ENCODE measurements around the gene PCDHGA3. TPM values are rescaled to one million over a fixed set of nuclear protein-coding genes. Genes with fewer than 3 reads are reported as not detected.
A peak's percentile ranks its signal among the peaks of the same experiment; 100 is the strongest.

PCDHGA3 gene
- polyA plus RNA-seq, 2 of the 4 experiments (the other 2 are of a cell fraction), result not detected

DNA sequence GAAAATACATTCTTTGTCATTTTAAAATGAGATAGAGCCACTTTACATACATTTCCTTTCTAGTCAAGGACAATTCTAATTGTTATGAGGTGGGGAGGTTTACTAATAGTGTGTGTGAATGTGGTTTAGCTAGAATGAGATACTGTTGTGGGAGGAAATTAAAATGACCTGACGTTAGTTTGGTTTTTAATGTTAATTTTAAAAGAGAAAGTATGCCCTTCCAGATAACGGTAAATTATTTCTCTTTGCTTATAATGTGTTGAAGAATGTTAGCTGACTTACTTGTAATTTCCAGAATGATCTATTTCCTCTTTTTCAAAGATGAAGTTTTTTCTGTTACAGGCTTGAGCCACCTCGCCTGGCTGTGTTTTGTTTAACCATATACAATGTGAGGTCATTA, 21.4 kb upstream of the PCDHGA3 start:
- ChIA-PET POLR2A (no interaction called here), CTCF (interaction anchor here (5.1 kb wide), 1 partner anchor 7 kb away, joined by 45 read pairs; the partner anchor contains the start of gene PCDHGA1)
- no peaks in the 10 kb centered on the region for H3K4me1 ChIP-seq
- H3K9me3 ChIP-seq, result peaks cover 61% of the 10 kb centered on the region
- H3K4me2 ChIP-seq, result no peak overlapping the region
- FAIRE-seq, result no peak
- no peak for DNase-seq (ENCODE audit: low read depth in 1 of 2, low spot score in 1 of 2)
- H3K4me3 ChIP-seq, result no peak overlapping the region
- no peak overlapping the region for H3K27ac ChIP-seq
- ATAC-seq, result no peak
- TF ChIP-seq HOXB5 (CRISPR knock-in tag; IDR thresholded peaks at IDR 0.05), result no peak
- no peak for TF ChIP-seq HOXB13 (CRISPR knock-in tag; IDR thresholded peaks at IDR 0.05; ENCODE audit: low read depth)
- no peak for TF ChIP-seq E2F6 (IDR thresholded peaks at IDR 0.05; ENCODE audit: borderline replicate concordance, low read depth)
- TF ChIP-seq CHD4 (IDR thresholded peaks at IDR 0.05; ENCODE audit: borderline replicate concordance), result no peak
- no peak for TF ChIP-seq FOXS1 (CRISPR knock-in tag; IDR thresholded peaks at IDR 0.05)
- no peak for TF ChIP-seq JUNB (IDR thresholded peaks at IDR 0.05)
- TF ChIP-seq ZSCAN20 (CRISPR knock-in tag; IDR thresholded peaks at IDR 0.05), result no peak
- no peak for TF ChIP-seq KDM1A (IDR thresholded peaks at IDR 0.05; ENCODE audit: low read depth)
- TF ChIP-seq POLR2AphosphoS2 (conservative IDR thresholded peaks at IDR 0.05; ENCODE audit: low read length), result no peak
- no peak for TF ChIP-seq MAFK (IDR thresholded peaks at IDR 0.05; ENCODE audit: partially characterized antibody)
- no peak for TF ChIP-seq TFCP2L1 (CRISPR knock-in tag; IDR thresholded peaks at IDR 0.05)
- WGBS (ENCODE audit: missing lambda C conversion rate), result 71% methylated on average over 3 of the region's 3 CpGs

- Histone ChIP-seq H3K4me2 (peak overlapping the region; percentile 33; the same call in 2 of the 3 replicates), H3K9me3 (peaks cover 39% of the 10 kb centered on the region), H3K4me3 (0 out of 3 replicates have a peak overlapping the region, but pooled peaks have one; percentile 14), H3K27ac (no peak overlapping the region), H3K4me1 (no peaks in the 10 kb centered on the region)
- DNase-seq (ENCODE audit: low read depth in 1 of 2, low spot score in 1 of 2) (peak in 1 of 2 experiments; percentile 51), ATAC-seq (peak in 1 of 2 experiments; percentile 75; a peak in 3 of 6 replicates), FAIRE-seq (no peak)
- TF ChIP-seq RAD21 (conservative IDR thresholded peaks at IDR 0.05 in 1 of 2, IDR thresholded peaks at IDR 0.05 in 1 of 2) (0 out of 5 replicates have a peak, but pooled peaks of 1 of the 2 experiments have one; percentile 25), RARB (CRISPR knock-in tag; IDR thresholded peaks at IDR 0.05) (no peak)
- TF ChIP-seq, protein P1, sequence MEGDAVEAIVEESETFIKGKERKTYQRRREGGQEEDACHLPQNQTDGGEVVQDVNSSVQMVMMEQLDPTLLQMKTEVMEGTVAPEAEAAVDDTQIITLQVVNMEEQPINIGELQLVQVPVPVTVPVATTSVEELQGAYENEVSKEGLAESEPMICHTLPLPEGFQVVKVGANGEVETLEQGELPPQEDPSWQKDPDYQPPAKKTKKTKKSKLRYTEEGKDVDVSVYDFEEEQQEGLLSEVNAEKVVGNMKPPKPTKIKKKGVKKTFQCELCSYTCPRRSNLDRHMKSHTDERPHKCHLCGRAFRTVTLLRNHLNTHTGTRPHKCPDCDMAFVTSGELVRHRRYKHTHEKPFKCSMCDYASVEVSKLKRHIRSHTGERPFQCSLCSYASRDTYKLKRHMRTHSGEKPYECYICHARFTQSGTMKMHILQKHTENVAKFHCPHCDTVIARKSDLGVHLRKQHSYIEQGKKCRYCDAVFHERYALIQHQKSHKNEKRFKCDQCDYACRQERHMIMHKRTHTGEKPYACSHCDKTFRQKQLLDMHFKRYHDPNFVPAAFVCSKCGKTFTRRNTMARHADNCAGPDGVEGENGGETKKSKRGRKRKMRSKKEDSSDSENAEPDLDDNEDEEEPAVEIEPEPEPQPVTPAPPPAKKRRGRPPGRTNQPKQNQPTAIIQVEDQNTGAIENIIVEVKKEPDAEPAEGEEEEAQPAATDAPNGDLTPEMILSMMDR (IDR thresholded peaks at IDR 0.05), result peak; percentile 9; the same call in 1 of the 3 replicates
- CTCF ChIA-PET, result interaction anchor here (0.7 to 4.9 kb wide), 9 partner anchors 11 to 316 kb away, joined by 3 to 22 read pairs (median 4); partner anchors contain the start of genes PCDHGA2, PCDHGA4, PCDHGA7 and PCDHGB1
- 41% methylated on average over 27 of the region's 27 CpGs for WGBS (ENCODE audit: missing lambda C conversion rate)
- POLR2A ChIA-PET, result no interaction called here
Measured at GRCh38 chr5:141326088-141326854, 17.4 kb upstream of the PCDHGA3 start.

DNA sequence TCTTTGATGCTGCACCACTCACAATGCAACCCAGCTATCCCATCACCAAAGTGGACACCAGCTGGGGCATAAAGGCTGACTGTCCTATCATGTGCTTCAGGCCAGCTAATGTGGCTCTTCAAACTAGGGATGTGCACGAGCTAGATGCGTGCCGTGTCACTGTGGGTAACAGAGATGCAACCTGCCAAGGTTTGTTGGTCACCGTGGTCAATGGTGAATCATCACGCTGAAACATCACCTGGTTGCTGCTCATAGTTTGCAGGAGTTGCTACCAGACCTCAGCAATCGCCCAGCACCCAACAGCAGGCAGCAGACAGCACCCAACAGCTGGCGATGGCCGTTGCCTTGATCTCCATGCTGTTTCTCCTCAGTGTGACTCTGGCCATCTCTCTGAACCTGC, 15.4 kb upstream of the PCDHGA3 start:
- Histone ChIP-seq H3K4me2 (no peak overlapping the region), H3K9me3 (peaks cover 31% of the 10 kb centered on the region; the same call in 2 of the 3 replicates), H3K4me1 (no peaks in the 10 kb centered on the region), H3K4me3 (no peak overlapping the region), H3K27ac (no peak overlapping the region)
- CTCF ChIA-PET, result interaction anchor here (0.7 to 4.9 kb wide), 11 partner anchors 8 to 247 kb away, joined by 3 to 45 read pairs (median 4); partner anchors contain the start of genes PCDHB2, PCDHGA2, PCDHGB1 and TAF7
- WGBS (ENCODE audit: missing lambda C conversion rate), result 45% methylated on average over 8 of the region's 8 CpGs
- FAIRE-seq, result no peak
- DNase-seq (ENCODE audit: low read depth in 1 of 2, low spot score in 1 of 2), result no peak
- POLR2A ChIA-PET, result no interaction called here
- no peak for TF ChIP-seq MAFK (IDR thresholded peaks at IDR 0.05; ENCODE audit: partially characterized antibody)
- no peak for TF ChIP-seq ZFP36 (IDR thresholded peaks at IDR 0.05; ENCODE audit: borderline replicate concordance, partially characterized antibody)
- TF ChIP-seq EHMT2 (IDR thresholded peaks at IDR 0.05; ENCODE audit: low read depth), result no peak
- TF ChIP-seq GATA3 (IDR thresholded peaks at IDR 0.05; ENCODE audit: borderline replicate concordance), result no peak
- no peak for ATAC-seq

Data from A549 (cell line).